GM12878 (cell line): ENCODE data around the gene ADRA2B. TPM values are rescaled to one million over a fixed set of nuclear protein-coding genes. Genes with fewer than 3 reads are reported as not detected.
"Not testable (repeated sequence)": the region's sequence is repeated elsewhere in the genome, so short reads cannot be mapped to it uniquely, and the experiment has no call there.

ENCODE experiments used
- ATAC-seq: fragments of 200-7000 bp; cut with Tn5 transposase; 3 replicates; pipeline ENCODE4 v1.9.1; 2020; ENCODE audit warnings: mild to moderate bottlenecking, moderate library complexity
- BruUV-seq: library from RNA; stranded (reverse); fragments of 400-500 nt; replicated peaks from 2 replicates; lab custom pipeline; 2021; lab: Mats Ljungman, UMichigan
- CTCF ChIA-PET: fragments of 300-600 bp; sonication (Branson Sonifier 250); formaldehyde crosslinking; extraction: SDS; loops from one replicate; lab custom pipeline; 2021; ENCODE audit warnings: inconsistent platforms; lab: Yijun Ruan, JAX
- POLR2A ChIA-PET: fragments of 350-600 bp; formaldehyde crosslinking; extraction: SDS; loops from one replicate; lab custom pipeline; 2021; ENCODE audit warnings: inconsistent platforms; lab: Charles Lee
- RAD21 ChIA-PET: fragments of 300-600 bp; sonication (Branson Sonifier 250); formaldehyde crosslinking; loops from one replicate; lab custom pipeline; 2023; ENCODE audit warnings: antibody characterized with exemption; ENCODE audit not compliant: unreplicated experiment; lab: Charles Lee
- SMC1A ChIA-PET: fragments of 300-600 bp; sonication (Branson Sonifier 250); formaldehyde crosslinking; loops from one replicate; lab custom pipeline; 2023; ENCODE audit not compliant: unreplicated experiment, uncharacterized antibody; lab: Charles Lee
- DNase-seq: peaks from one replicate; pipeline ENCODE4 v3.0.0-alpha.2; 2011; ENCODE audit warnings: low read depth, low spot score
- FAIRE-seq: peaks from 3 replicates; lab custom pipeline; 2011; peaks lifted over from hg19 to GRCh38; lab: Jason Lieb, UNC
- H2AFZ ChIP-seq: 2 replicates; pipeline ENCODE4 v1.6.0; 2011; ENCODE audit warnings: low read depth, low read length, control low read depth; ENCODE audit not compliant: control insufficient read depth
- H3K27ac ChIP-seq: 2 replicates; pipeline ENCODE4 v1.5.1; 2011; ENCODE audit warnings: control low read depth; ENCODE audit not compliant: control insufficient read depth, insufficient read depth
- H3K27me3 ChIP-seq, 2 experiments: replicated peaks in 1 of 2; 2 replicates each; pipeline versions ENCODE4 v1.6.0 to v1.6.1; 2011; ENCODE audit warnings: low read length in 1 of 2; ENCODE audit not compliant: control insufficient read depth in 2 of 2, insufficient read depth in 2 of 2
- H3K36me3 ChIP-seq, 2 experiments: 2 replicates each; pipeline ENCODE4 v1.5.1; 2011; ENCODE audit warnings: low read length in 1 of 2; ENCODE audit not compliant: control insufficient read depth in 2 of 2, insufficient read depth in 2 of 2
- H3K4me1 ChIP-seq: 2 replicates; pipeline ENCODE4 v1.6.1; 2011; ENCODE audit warnings: mild to moderate bottlenecking, low read length, moderate library complexity, mixed read lengths; ENCODE audit not compliant: control insufficient read depth, insufficient read depth
- H3K4me2 ChIP-seq: 2 replicates; pipeline ENCODE4 v1.6.0; 2011; ENCODE audit warnings: control low read depth; ENCODE audit not compliant: control insufficient read depth, insufficient read depth
- H3K4me3 ChIP-seq: fragments of 200-600 bp; sonication (generic); 2 replicates; pipeline ENCODE4 v1.5.1; 2016
- H3K79me2 ChIP-seq: 2 replicates; pipeline ENCODE4 v1.6.0; 2011; ENCODE audit warnings: low read length; ENCODE audit not compliant: control insufficient read depth, insufficient read depth
- H3K9ac ChIP-seq: 2 replicates; pipeline ENCODE4 v1.8.0; 2011; ENCODE audit warnings: low read length, control low read depth, mixed read lengths; ENCODE audit not compliant: control insufficient read depth, insufficient read depth
- H3K9me3 ChIP-seq: replicated peaks from 3 replicates; pipeline ENCODE4 v1.5.1; 2011; ENCODE audit warnings: mild to moderate bottlenecking, low read length; ENCODE audit not compliant: control insufficient read depth, insufficient read depth
- H4K20me1 ChIP-seq: 2 replicates; pipeline ENCODE4 v1.6.0; 2011; ENCODE audit not compliant: control insufficient read depth, insufficient read depth
- WGBS: methylation state at CpG from one replicate; pipeline ENCODE4 v1.1.6; 2016; ENCODE audit warnings: low lambda C conversion rate; ENCODE audit not compliant: insufficient replicate concordance, insufficient coverage; ENCODE audit errors: missing lambda C conversion rate; 5-methylcytosine and 5-hydroxymethylcytosine counted together
- in situ Hi-C: fragments of 300-500 bp; cut with MboI; formaldehyde crosslinking; loops from 9 replicates; pipeline ENCODE4 v1.14.3; 2018; ENCODE audit warnings: mixed read lengths
- intact Hi-C: fragments of 100-400 bp; cut with micrococcal nuclease; formaldehyde crosslinking; loops from one replicate; pipeline ENCODE4 v1.14.2; 2022; ENCODE audit not compliant: unreplicated experiment
- polyA plus RNA-seq, 11 experiments: library from polyadenylated mRNA; depleted of rRNA in 4 of 11; unstranded in 6 of 11; stranded (reverse) in 5 of 11; fragments of >200 nt; fragmentation: Nextera tagmentation in 4 of 11; fragmentation: Illumina TruSeq in 1 of 11; extraction: Ambion mirVana in 4 of 11; extraction: Trizol in 1 of 11; gene quantifications; 1 replicate in 1 of 11; 2 replicates in 10 of 11; pipeline versions ENCODE4 v1.2.1 to v1.2.3, GENCODE V29; 2011 to 2016; ENCODE audit warnings: inconsistent platforms in 2 of 11, missing spikeins in 2 of 11, low read depth in 1 of 11
- total RNA-seq, 4 experiments: library from RNA; depleted of rRNA in 3 of 4; stranded (reverse); fragments of >200 nt in 3 of 4; fragmentation: Illumina TruSeq in 1 of 4; extraction: Trizol in 1 of 4; gene quantifications; 2 replicates each; pipeline versions ENCODE4 v1.2.1 to v1.2.3, GENCODE V29; 2013 to 2021

Gene ADRA2B
- total and polyA plus RNA-seq, 10 of the 15 experiments (the other 5 are each of a cell fraction or from before 2014, with no cell fraction given), result 0.01 to 0.10 (median 0.04) TPM; not detected in 6

DNA sequence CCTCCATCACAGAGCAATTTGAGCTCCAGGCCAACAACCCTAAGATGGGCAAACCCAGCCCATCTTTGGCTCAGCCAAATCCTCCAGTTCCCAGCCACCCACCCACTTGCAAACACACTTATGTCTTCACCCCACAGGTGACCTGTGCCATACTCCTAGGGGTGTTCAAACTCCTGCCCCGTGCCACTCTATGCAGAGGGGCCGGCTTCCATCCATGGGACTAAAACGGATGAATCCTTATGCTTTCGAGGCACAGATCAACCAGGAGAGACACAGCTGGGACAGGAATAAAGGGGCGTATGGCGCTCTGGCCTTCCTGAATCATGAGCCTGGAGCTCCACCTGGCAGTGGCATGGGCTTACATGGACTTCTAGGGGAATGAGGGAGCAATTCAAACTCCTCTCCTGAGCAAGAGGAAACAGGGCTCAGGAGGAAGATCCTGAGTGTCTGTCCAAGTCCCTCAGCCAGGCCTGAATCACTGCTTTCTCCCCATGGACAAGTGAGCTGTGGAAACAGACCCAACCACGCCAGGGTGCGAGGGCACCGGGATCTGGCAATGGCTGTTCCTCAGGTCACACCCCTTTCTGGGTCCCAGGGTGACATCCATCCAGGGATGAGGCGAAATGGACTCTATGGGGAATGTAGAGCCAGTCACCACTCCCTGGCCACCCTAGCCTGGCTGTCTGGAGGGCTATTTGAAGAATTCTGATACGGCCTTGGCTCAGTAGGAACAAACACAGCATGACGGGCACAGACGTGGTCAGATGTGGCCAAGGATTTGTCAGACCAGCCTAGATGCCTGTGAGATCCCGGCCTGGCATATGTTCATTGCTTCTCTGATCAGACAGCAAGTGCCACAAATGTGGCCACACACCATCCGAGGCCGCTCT, 45.0 kb downstream of the ADRA2B start:
- H3K79me2 ChIP-seq, intact Hi-C loops, H3K36me3 ChIP-seq, H3K4me2 ChIP-seq, H3K9me3 ChIP-seq, H3K27me3 ChIP-seq, SMC1A ChIA-PET, BruUV-seq, POLR2A ChIA-PET, H3K4me1 ChIP-seq, H3K27ac ChIP-seq, ATAC-seq, H4K20me1 ChIP-seq, RAD21 ChIA-PET, DNase-seq, H3K9ac ChIP-seq, H3K4me3 ChIP-seq, H2AFZ ChIP-seq, FAIRE-seq: not testable (repeated sequence)
- WGBS, result 22% methylated on average over 15 of the region's 16 CpGs
- CTCF ChIA-PET, result interaction anchor here (1.9 kb wide), 1 partner anchor 49 kb away, joined by 4 read pairs; no protein-coding TSS in a partner anchor
- in situ Hi-C loops, result loop anchor here (10.0 to 25.0 kb wide), 2 partner anchors 57 to 1941 kb away; no protein-coding TSS in a partner anchor

DNA sequence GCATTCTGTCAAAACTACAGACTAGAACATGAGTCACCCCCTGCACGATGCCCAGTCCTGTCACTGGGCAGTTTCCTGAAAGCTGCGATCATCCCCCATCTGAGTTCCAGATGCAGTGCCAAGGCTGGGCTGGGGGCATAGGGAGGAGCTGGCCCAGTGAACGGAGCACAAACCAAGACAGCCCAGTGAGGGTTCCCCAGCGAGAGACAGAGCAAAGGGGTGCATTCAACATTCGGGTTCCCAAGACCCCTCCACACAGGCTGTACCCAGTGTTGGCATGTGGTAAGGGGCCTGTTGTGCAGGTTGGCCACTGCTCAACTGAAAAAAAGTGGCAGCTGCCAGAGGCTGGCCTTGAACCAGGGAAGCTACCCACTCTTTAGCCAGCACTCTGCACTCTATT, 46.0 kb downstream of the ADRA2B start:
- H3K4me2 ChIP-seq, POLR2A ChIA-PET, H3K36me3 ChIP-seq, DNase-seq, H3K27ac ChIP-seq, H2AFZ ChIP-seq, SMC1A ChIA-PET, H3K9me3 ChIP-seq, H3K27me3 ChIP-seq, ATAC-seq, BruUV-seq, CTCF ChIA-PET, H4K20me1 ChIP-seq, H3K4me1 ChIP-seq, H3K9ac ChIP-seq, RAD21 ChIA-PET, FAIRE-seq, H3K4me3 ChIP-seq, H3K79me2 ChIP-seq, intact Hi-C loops: not testable (repeated sequence)
- whole genome bisulfite sequencing, result 44% methylated on average over 4 of the region's 5 CpGs
- in situ Hi-C loops, result loop anchor here (10.0 to 25.0 kb wide), 2 partner anchors 56 to 1942 kb away; no protein-coding TSS in a partner anchor

DNA sequence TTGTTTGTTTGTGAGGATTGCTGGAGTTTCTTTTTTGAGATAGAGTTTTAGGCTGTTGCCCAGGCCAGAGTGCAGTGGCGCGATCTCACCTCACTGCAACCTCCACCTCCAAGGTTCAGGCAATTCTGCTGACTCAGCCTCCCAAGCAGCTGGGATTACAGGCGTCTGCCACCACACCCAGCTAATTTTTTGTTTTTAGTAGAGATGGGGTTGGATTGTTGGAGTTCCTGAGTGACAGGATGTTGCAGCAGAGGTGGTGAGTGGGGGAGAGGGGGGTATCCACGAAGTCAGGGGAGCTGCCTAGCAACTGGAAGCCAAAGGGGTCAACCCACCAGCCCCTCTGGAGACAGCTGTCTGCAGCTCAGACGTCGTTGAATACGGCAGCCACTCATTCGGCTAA, 46.5 kb downstream of the ADRA2B start:
- in situ Hi-C loops, result loop anchor here (10.0 to 25.0 kb wide), 6 partner anchors 55 to 1942 kb away; partner anchors contain the start of genes ACTR1B and C2orf92
- 27% methylated on average over 6 of the region's 8 CpGs for WGBS
- POLR2A ChIA-PET, ATAC-seq, H2AFZ ChIP-seq, H3K4me1 ChIP-seq, H3K4me3 ChIP-seq, H3K9ac ChIP-seq, H3K4me2 ChIP-seq, CTCF ChIA-PET, H3K79me2 ChIP-seq, RAD21 ChIA-PET, intact Hi-C loops, H4K20me1 ChIP-seq, H3K27ac ChIP-seq, H3K27me3 ChIP-seq, SMC1A ChIA-PET, H3K9me3 ChIP-seq, FAIRE-seq, H3K36me3 ChIP-seq, BruUV-seq, DNase-seq: not testable (repeated sequence)
